Mucosa of stomach (tissue), 1 donor: ENCODE data around the gene BEX1.
"Not testable (repeated sequence)": the region's sequence is repeated elsewhere in the genome, so short reads cannot be mapped to it uniquely, and the experiment has no call there.

ENCODE experiments used
- H3K27me3 ChIP-seq: one replicate; pipeline ENCODE4 v1.7.0; 2013; ENCODE audit warnings: mild to moderate bottlenecking, low read length; ENCODE audit not compliant: control insufficient read depth, insufficient read depth
- H3K36me3 ChIP-seq: one replicate; pipeline ENCODE4 v1.7.0; 2013; ENCODE audit warnings: low read length; ENCODE audit not compliant: control insufficient read depth, insufficient read depth
- H3K4me1 ChIP-seq: one replicate; pipeline ENCODE4 v1.7.0; 2013; ENCODE audit warnings: mild to moderate bottlenecking, low read length; ENCODE audit not compliant: control insufficient read depth, insufficient read depth
- H3K4me3 ChIP-seq: one replicate; pipeline ENCODE4 v1.7.0; 2013; ENCODE audit warnings: low read length
- H3K9ac ChIP-seq: one replicate; pipeline ENCODE4 v1.7.0; 2013; ENCODE audit warnings: mild to moderate bottlenecking, low read length, moderate library complexity
- H3K9me3 ChIP-seq: one replicate; pipeline ENCODE4 v1.7.0; 2013; ENCODE audit warnings: mild to moderate bottlenecking, low read length, moderate library complexity; ENCODE audit not compliant: control insufficient read depth
- donor health status: Pancreatic carcinoma.

BEX1 gene

DNA sequence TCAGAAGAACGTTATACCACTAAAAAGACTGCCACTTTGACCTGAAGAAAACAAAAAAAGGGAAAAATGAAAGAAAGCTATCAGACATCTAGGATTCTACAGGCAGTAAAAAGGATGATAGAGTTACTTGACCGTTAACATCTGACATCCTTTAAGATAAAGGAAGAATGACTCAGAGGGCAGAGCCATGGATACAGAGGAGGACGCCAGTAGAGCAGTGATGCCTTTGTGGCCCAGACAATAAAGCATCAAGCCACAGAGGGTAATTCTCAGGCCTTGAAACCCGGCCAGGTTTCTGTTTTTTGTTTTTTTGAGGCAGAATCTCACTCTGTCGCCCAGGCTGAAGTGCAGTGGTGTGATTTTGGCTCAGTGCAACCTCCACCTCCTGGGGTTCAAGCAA is 9.5 kb upstream of the BEX1 start:
- no peaks in the 10 kb centered on the region for H3K27me3 ChIP-seq

DNA sequence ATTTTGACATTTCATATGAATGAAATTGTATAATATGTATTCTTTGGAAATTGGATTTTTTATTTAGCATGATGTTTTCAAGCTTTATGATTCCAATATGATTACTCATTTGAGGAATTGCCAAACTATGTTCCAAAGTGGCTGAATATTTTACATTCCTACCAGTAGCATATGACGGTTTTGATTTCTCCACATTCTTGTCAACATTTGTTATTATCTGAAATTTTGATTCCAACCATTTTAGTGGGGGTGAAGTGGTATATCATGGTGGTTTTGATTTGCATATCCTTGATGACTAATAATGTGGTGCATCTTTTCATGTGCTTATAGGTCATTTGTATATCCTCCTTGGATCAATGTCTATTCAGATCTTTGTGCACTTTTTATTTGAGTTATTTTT is 2.6 kb upstream of the BEX1 start:
- Histone ChIP-seq H3K9ac (no peak overlapping the region), H3K27me3 (no peaks in the 10 kb centered on the region), H3K4me3 (no peak overlapping the region), H3K36me3 (no peaks in the 10 kb centered on the region), H3K9me3 (no peaks in the 10 kb centered on the region), H3K4me1 (no peaks in the 10 kb centered on the region)

More for the DNA sequence above, 9.5 kb upstream of the BEX1 start:
- H3K36me3 ChIP-seq: no peaks in the 10 kb centered on the region
- H3K4me1 ChIP-seq: no peaks in the 10 kb centered on the region
- no peak overlapping the region for H3K9ac ChIP-seq
- H3K9me3 ChIP-seq: no peaks in the 10 kb centered on the region
- no peak overlapping the region for H3K4me3 ChIP-seq

DNA sequence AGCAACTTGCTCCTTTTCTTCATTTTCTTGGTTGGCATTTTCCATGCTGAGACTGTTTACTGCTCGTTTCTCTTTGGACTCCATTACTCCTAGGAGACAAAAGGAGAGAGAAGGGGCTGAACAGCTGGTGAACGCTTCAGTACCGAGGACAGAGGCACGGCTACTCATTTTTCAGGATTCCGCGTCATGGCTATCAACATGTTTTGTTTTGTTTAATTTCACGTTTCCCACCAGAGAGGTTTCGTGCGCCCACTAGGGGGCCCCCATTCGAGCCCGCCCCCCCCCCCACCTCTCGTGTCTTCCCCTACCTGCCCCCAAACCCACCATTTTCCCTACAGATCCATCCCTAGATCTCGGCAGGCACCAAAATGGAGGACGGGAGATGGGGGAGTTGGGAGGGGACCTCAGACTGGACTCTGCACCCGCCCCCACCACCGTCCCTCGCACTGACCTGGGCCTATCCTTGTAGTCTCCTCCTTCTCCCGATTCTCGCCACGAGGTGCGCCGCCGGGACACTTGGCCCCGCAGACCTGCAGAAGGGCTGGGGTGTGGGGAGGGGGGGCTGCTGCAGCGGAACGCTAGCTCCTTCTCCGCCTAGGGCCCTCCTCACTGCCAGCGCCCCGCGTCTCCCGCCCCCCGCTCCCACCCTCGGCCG is 653 bp downstream of the BEX1 start:
- Histone ChIP-seq H3K9ac (no peak overlapping the region), H3K27me3 (no peaks in the 10 kb centered on the region), H3K4me3 (no peak overlapping the region), H3K9me3 (no peaks in the 10 kb centered on the region), H3K36me3 (no peaks in the 10 kb centered on the region), H3K4me1 (no peaks in the 10 kb centered on the region)

DNA sequence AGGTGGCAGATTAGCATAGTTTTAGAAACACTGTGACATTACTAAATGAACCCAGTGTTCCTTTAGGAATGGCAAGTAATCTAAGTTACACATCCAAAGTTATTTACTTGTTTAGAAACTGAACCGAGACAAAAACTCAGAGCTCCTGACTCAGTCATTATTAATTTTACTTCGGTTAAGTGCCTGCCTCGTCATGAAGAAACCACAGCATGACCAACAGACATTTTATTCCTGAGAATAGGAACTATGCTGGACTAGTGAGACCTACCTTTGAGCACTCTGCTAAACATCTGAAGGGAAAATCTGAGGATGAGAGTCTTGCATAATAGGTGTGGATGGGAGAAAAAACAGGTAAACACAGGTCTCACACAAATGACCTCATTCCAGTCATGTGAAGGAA is 2.5 kb downstream of the BEX1 start:
- Histone ChIP-seq H3K4me1 (no peaks in the 10 kb centered on the region), H3K9ac (no peak overlapping the region), H3K27me3 (no peaks in the 10 kb centered on the region), H3K9me3 (no peaks in the 10 kb centered on the region), H3K36me3 (no peaks in the 10 kb centered on the region), H3K4me3 (no peak overlapping the region)

DNA sequence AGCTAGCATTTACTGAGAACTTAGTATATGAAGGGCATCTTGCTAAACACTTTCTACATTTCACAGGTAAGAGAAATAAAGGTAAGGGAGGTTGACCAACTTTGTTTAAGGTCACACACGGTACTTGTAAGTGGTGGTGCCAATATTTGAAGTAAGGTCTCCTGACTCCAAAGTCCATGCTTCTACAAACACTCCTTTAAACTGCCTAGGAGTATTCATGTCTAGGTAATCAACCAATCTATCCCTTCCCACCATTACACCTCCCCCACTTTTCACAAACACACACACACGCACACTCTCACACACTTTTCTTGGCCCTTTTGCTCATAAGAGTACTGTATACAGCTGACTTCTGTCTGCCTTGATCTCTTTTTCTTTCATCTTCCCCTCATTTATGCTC is 7.1 kb downstream of the BEX1 start:
- H3K36me3 ChIP-seq: no peaks in the 10 kb centered on the region
- no peaks in the 10 kb centered on the region for H3K27me3 ChIP-seq
- H3K4me1 ChIP-seq: no peaks in the 10 kb centered on the region
- no peak overlapping the region for H3K4me3 ChIP-seq
- no peak overlapping the region for H3K9ac ChIP-seq
- H3K9me3 ChIP-seq: no peaks in the 10 kb centered on the region

DNA sequence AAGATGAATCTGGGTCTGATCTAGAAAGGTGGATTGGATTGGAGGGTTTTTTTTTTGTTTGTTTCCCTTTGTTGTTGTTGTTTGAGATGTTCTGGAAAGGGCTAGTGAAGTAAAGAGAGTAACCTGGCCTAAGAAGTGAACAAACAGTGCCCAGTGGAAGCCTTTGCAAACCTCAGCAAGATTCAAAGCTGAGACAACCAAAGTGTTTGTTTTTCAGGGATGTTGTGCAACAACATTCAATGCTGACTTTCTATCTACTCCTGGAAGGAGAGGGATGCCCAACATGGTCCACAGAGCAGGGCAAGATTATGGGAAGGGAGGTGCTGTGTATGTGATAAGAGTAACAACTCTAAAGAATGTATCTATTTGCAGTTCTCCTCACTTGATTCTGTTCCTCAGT is 11.3 kb downstream of the BEX1 start:
- Histone ChIP-seq H3K4me3 (no peak overlapping the region), H3K36me3 (no peaks in the 10 kb centered on the region), H3K9me3 (no peaks in the 10 kb centered on the region), H3K27me3 (no peaks in the 10 kb centered on the region), H3K4me1 (no peaks in the 10 kb centered on the region), H3K9ac (no peak overlapping the region)

DNA sequence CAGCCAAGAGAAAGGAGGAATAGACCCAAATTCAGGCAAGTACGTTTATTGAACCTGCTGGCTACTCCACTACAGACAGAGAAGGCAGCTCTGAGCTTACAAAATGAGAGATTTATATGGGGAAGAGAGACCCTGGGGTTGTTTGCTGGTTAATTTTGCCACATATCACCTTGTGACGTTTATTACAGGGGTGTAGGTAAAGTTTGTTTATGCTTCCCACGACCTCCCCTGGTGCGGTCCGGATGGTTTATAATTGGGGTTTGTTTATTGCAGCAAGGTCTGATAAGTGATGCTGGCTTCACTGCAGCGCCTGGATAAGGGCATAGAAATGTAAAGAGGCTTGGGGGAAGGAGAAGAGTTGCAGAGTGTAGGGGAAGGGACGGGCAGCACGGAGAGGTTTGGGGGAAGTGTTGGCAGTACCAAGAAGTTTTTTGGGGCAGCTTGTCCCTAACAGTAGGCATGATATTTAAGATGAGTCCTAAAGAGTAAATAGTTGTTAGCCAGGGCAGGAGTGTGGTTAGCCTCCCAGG is 12.6 kb downstream of the BEX1 start:
- H3K27me3 ChIP-seq: no peaks in the 10 kb centered on the region
- H3K9me3 ChIP-seq: no peaks in the 10 kb centered on the region
- H3K4me3 ChIP-seq: no peak overlapping the region
- no peaks in the 10 kb centered on the region for H3K36me3 ChIP-seq
- H3K9ac ChIP-seq: no peak overlapping the region
- no peaks in the 10 kb centered on the region for H3K4me1 ChIP-seq

DNA sequence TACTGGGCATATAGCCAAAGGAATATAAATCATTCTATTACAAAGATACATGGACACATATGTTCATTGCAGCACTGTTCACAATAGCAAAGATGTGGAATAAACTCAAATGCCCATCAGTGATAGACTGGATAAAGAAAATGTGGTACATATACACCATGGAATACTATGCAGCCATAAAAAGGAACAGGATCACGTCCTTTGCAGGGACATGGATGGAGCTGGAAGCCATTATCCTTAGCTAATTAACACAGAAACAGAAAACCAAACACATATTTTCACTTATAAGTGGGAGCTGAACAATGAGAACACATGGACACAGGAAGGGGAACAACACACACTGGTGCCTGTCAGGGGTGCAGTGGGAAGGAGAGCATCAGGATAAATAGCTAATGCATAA is 30.6 kb downstream of the BEX1 start:
- not testable (repeated sequence) for H3K27me3 ChIP-seq, H3K4me3 ChIP-seq, H3K9me3 ChIP-seq, H3K9ac ChIP-seq, H3K36me3 ChIP-seq, H3K4me1 ChIP-seq

DNA sequence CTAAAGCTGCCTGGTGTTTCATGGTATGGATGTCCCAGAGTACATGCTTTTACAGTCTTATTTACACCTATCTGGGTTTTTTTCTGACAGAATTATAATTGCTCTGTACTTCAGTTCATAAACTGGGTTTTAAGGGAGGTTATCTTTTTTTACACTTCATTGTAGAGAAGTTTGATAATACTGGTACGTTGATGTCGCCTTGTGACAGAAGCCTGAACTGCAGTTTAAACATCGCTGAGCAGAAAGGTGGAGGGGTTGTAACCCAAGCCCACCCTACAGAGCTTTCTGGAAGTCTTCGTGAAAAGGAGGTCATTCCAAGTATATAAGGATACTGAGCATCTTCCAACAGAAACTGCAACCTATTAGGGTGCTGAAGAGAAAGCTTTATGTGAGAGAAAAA is 46.4 kb downstream of the BEX1 start:
- Histone ChIP-seq H3K4me3 (no peak overlapping the region), H3K9me3 (no peaks in the 10 kb centered on the region), H3K27me3 (no peaks in the 10 kb centered on the region), H3K4me1 (no peaks in the 10 kb centered on the region), H3K9ac (no peak overlapping the region), H3K36me3 (no peaks in the 10 kb centered on the region)

DNA sequence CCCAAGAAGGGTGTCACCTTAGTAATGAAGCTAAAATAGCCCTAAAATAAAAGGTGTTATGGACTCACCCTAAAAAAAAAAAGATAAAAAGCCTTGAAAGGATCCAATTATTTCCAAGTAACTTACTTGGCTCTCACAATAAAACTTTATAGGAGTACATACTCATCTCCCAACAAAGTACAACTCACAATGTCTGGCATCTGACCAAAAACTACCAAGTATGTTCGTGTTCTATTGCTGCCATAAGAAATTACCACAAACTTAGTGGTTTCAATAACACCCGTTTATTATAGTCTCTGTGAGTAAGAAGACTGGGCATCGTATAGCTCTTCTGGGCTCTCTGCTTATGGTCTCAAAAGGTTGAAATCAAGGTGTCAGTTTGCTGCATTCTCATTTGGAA is 51.0 kb downstream of the BEX1 start:
- H3K4me1 ChIP-seq: no peaks in the 10 kb centered on the region
- no peaks in the 10 kb centered on the region for H3K36me3 ChIP-seq
- H3K27me3 ChIP-seq: no peaks in the 10 kb centered on the region
- H3K9me3 ChIP-seq: no peaks in the 10 kb centered on the region
- no peak overlapping the region for H3K4me3 ChIP-seq
- no peak overlapping the region for H3K9ac ChIP-seq
